Right renal pelvis (tissue), 4 donors: ENCODE data around the gene NUB1. TPM values are rescaled to one million over a fixed set of nuclear protein-coding genes. Genes with fewer than 3 reads are reported as not detected.

Experiments used
- DNase-seq, 4 donors: peaks; one replicate each; pipeline ENCODE4 v3.0.0-alpha.2; 2013; ENCODE audit warnings: low read depth in 4 of 4, low spot score in 3 of 4, missing footprints in 1 of 4
- polyA plus RNA-seq, 4 donors: library from polyadenylated mRNA; unstranded; fragments of 120-200 nt; gene quantifications; one replicate each; pipeline ENCODE4 v1.2.1, GENCODE V29; 2013; ENCODE audit not compliant: insufficient read length in 4 of 4

Gene NUB1
- polyA plus RNA-seq, 4 donors, result 70.4 to 94.1 (median 91.9) TPM

GRCh38 chr7:151415375-151416105, 73.9 kb downstream of the NUB1 start:
- DNase-seq, result no peak

GRCh38 chr7:151416112-151416940, 74.7 kb downstream of the NUB1 start:
- DNase-seq, result no peak

- no peak for DNase-seq
Observed at GRCh38 chr7:151416941-151417315, 75.3 kb downstream of the NUB1 start.

- no peak for DNase-seq
Observed at GRCh38 chr7:151420144-151420543, 78.5 kb downstream of the NUB1 start.

DNA sequence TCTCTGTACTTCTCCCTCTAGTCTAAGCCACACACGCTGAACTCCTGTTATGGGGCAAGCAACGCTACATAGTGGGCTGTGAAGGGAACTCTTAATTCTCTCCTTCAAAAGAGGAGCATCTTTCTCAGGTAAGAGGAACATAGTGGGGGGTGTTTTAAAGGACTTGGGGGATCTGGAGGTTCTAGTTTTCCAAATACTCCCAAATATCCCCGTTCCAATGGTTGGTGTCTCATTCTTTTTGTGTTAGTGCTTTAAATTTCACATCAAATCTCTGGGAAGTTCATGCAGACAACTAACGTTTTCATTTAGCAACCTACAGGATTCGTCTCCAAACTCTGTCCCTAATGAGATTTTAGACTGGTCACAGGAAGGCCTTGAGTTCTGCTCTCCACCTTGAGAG, 80.6 kb downstream of the NUB1 start:
- no peak for DNase-seq

DNA sequence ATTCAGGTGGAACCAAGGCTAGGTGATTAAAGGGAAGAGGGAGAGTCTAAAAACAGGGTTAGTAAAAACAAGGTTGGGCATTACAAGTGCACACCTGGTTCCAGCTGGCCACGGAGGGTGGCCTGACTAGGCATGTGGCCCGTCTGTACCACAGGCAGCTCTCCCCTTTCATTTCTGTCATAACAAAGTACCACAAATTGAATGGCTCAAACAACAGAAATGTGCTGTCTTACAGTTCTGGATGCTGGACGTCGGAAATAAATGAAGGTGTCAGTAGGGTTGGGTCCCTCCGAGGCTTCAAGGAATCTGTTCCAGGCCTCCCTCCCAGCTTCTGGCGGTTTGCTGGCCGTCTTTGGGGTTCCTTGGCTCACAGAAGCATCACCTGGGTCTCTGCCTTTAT, 81.6 kb downstream of the NUB1 start:
- no peak for DNase-seq

DNA sequence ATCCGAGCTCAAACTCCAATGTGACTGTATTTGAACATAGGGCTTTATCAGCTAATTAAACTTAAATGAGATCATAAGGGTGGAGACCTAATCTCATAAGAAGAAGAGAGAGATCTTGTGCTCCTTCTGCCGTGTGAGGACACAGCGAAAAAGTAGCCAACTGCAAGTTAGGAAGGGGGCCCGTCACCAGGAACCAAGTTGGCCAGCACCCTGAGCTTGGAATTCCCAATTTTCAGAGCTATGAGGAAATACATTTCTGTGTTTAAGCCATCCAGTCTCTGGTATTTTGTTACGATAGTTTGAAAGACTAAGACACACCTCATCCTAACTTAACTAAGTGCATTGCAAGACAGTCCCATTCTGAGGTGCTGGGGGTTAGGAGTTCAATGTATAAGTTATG, 82.3 kb downstream of the NUB1 start:
- no peak for DNase-seq

GRCh38 chr7:151424799-151425198, 83.2 kb downstream of the NUB1 start:
- DNase-seq, result no peak

GRCh38 chr7:151425670-151426440, 84.2 kb downstream of the NUB1 start:
- no peak for DNase-seq

DNA sequence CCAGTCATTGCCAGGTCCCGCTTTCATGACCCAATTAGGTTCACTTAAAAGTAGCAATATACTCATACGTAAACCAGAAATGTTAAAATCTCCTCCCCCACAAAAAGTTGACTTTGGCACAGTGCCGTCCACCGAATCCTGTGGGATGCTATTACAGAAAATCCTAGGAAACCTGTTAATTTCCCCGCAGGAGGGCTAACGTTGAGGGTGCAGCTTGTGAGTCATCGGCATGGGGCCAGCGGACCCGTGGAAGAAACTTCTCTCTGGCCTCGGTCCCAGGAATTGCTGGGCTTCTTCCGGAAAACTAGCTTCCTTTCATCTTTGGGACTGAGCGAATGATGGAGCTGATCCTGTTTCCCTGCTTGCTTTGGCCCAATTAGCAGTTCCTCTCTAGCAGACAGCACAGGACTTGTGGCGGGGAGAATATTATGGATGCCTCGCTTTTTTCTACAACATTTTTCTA, 84.9 kb downstream of the NUB1 start:
- DNase-seq, result no peak

DNA sequence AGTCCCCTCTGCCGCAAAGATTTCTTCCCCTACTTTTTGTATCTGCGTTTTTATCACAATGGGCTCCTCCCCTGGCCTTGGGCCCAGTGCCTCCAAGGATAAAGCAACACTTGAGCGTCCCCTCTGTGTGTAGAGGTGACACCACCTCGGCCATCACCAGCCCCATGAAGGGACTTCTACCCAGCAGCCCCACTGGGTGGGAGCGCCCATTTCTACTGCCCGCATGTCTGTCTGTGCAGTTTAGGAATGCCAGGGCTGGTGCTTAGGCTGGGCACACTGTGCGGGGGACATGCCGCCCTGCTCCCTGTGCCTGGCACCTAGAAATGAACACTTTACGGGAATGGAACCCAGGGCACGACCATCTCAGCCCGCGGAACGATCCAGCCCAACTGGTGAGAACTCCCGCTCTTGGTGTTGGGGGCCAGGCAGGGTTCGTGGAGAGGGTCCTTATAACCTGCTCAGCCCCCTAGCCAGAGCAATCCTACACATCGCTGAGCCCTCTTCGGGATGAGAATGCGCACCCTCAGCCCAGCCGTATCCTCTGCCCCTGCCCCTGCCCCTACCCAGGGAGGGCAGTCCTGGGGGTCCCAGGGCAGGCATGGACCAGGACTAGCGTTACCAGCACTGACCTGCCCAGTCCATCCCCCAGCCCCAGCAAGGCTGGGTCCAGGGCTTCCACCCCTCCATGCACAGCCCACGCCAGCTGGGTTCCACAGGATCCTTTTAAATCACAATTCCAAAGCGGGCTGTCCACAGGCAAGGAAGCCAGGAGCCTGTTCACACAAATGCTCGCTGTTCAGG, 85.5 kb downstream of the NUB1 start:
- no peak for DNase-seq

DNA sequence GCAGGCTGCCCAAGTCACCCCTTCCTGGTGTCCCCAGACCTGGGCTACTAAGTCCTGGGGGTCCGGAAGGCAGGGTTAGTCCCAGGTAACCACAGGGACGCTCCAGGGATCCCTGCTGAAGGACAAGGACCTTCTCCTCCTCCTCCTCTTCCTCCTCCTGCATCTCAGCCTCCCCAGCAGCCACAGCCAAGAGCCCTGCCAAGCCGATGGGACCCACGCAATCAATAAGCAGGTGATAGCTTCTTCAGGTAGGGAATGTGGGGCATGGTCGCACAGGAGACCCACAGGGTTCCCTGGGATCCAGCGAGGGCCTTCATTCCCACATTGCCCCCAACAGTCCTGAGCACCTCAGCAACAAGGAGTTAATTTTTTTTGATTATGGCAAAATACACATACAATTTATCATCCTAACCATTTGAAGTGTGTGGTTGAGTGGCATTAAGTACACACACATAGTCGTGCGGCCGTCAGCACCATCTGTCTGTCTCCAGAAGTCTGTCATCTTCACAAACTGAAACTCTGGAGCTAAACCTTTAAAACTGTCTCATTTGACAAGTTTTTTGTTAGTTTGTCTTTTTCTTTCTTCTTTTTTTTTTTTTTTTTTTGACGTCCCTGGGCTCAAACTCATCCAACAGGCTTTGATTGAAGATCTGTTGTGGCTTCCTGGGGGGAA, 86.2 kb downstream of the NUB1 start:
- no peak for DNase-seq

Other genes starting within 250 kb of the NUB1 start
- gene GBX1, start 174.1 kb upstream of the NUB1 start, polyA plus RNA-seq, result under 1 TPM in 3 of 4 donors, not detected in 1; 0.13 to 0.24 (median 0.22) TPM
- gene ASB10, start 154.6 kb upstream of the NUB1 start, polyA plus RNA-seq, result not detected
- not detected for gene H2BK1, start 131.3 kb upstream of the NUB1 start, polyA plus RNA-seq
- gene ABCF2, start 114.6 kb upstream of the NUB1 start, polyA plus RNA-seq, result 10 to 100 TPM; 25.1 to 28.6 (median 27.6) TPM
- 10 to 100 TPM; 23.9 to 29.4 (median 25.3) TPM for gene CHPF2, start 109.3 kb upstream of the NUB1 start, polyA plus RNA-seq
- 10 to 100 TPM; 61.3 to 71.7 (median 66.9) TPM for gene SMARCD3, start 93.1 kb upstream of the NUB1 start, polyA plus RNA-seq
- 10 to 100 TPM; 24.8 to 48.7 (median 25.9) TPM for gene WDR86, start 68.2 kb downstream of the NUB1 start, polyA plus RNA-seq
- 1 to 10 TPM; 1.8 to 3.6 (median 2.7) TPM for gene CRYGN, start 98.3 kb downstream of the NUB1 start, polyA plus RNA-seq
- gene RHEB, start 178.1 kb downstream of the NUB1 start, polyA plus RNA-seq, result 100 to 1,000 TPM; 147 to 166 (median 155) TPM